Rectal smooth muscle tissue (tissue), 1 donor: ENCODE data around the gene CHL1.
"Not testable (repeated sequence)": the region's sequence is repeated elsewhere in the genome, so short reads cannot be mapped to it uniquely, and the experiment has no call there.

Experiments used
- H3K27ac ChIP-seq: one replicate; pipeline ENCODE4 v1.7.0; 2013; ENCODE audit warnings: low read depth, low read length, inconsistent platforms
- H3K27me3 ChIP-seq: one replicate; pipeline ENCODE4 v1.7.0; 2013; ENCODE audit warnings: low read length; ENCODE audit not compliant: control insufficient read depth, insufficient read depth
- H3K36me3 ChIP-seq: one replicate; pipeline ENCODE4 v1.7.0; 2013; ENCODE audit warnings: low read length; ENCODE audit not compliant: control insufficient read depth, insufficient read depth
- H3K4me1 ChIP-seq: one replicate; pipeline ENCODE4 v1.7.0; 2013; ENCODE audit warnings: low read length; ENCODE audit not compliant: control insufficient read depth, insufficient read depth
- H3K4me3 ChIP-seq: one replicate; pipeline ENCODE4 v1.7.0; 2013; ENCODE audit warnings: low read length
- H3K9ac ChIP-seq: one replicate; pipeline ENCODE4 v1.7.0; 2013; ENCODE audit warnings: low read length

Gene CHL1

GRCh38 chr3:359672-360071, 163.1 kb downstream of the CHL1 start:
- H3K27ac ChIP-seq: no peak overlapping the region
- H3K27me3 ChIP-seq: no peaks in the 10 kb centered on the region
- no peak overlapping the region for H3K4me3 ChIP-seq
- H3K4me1 ChIP-seq: peaks cover 12% of the 10 kb centered on the region
- no peaks in the 10 kb centered on the region for H3K36me3 ChIP-seq
- no peak overlapping the region for H3K9ac ChIP-seq

- H3K9ac ChIP-seq: no peak overlapping the region
- no peaks in the 10 kb centered on the region for H3K36me3 ChIP-seq
- H3K27me3 ChIP-seq: no peaks in the 10 kb centered on the region
- H3K4me1 ChIP-seq: peaks cover 2% of the 10 kb centered on the region
- no peak overlapping the region for H3K27ac ChIP-seq
- no peak overlapping the region for H3K4me3 ChIP-seq
Measured at GRCh38 chr3:362681-363338, 166.2 kb downstream of the CHL1 start.

GRCh38 chr3:364287-364686, 167.7 kb downstream of the CHL1 start:
- H3K27me3 ChIP-seq: no peaks in the 10 kb centered on the region
- no peaks in the 10 kb centered on the region for H3K36me3 ChIP-seq
- no peak overlapping the region for H3K9ac ChIP-seq
- no peak overlapping the region for H3K27ac ChIP-seq
- no peaks in the 10 kb centered on the region for H3K4me1 ChIP-seq
- H3K4me3 ChIP-seq: no peak overlapping the region

GRCh38 chr3:365268-365667, 168.7 kb downstream of the CHL1 start:
- H3K36me3 ChIP-seq: no peaks in the 10 kb centered on the region
- H3K9ac ChIP-seq: no peak overlapping the region
- no peaks in the 10 kb centered on the region for H3K27me3 ChIP-seq
- H3K4me3 ChIP-seq: no peak overlapping the region
- no peak overlapping the region for H3K27ac ChIP-seq
- H3K4me1 ChIP-seq: no peaks in the 10 kb centered on the region

GRCh38 chr3:366253-366652, 169.7 kb downstream of the CHL1 start:
- not testable (repeated sequence) for H3K27ac ChIP-seq

GRCh38 chr3:373193-373779, 176.7 kb downstream of the CHL1 start:
- no peaks in the 10 kb centered on the region for H3K4me1 ChIP-seq
- no peak overlapping the region for H3K4me3 ChIP-seq
- H3K27ac ChIP-seq: no peak overlapping the region
- H3K9ac ChIP-seq: no peak overlapping the region
- H3K27me3 ChIP-seq: no peaks in the 10 kb centered on the region
- H3K36me3 ChIP-seq: no peaks in the 10 kb centered on the region

More at GRCh38 chr3:366253-366652, 169.7 kb downstream of the CHL1 start:
- H3K4me3 ChIP-seq, H3K4me1 ChIP-seq, H3K9ac ChIP-seq, H3K36me3 ChIP-seq, H3K27me3 ChIP-seq: not testable (repeated sequence)

GRCh38 chr3:374459-374858, 177.9 kb downstream of the CHL1 start:
- Histone ChIP-seq H3K4me3 (no peak overlapping the region), H3K4me1 (no peaks in the 10 kb centered on the region), H3K9ac (no peak overlapping the region), H3K27ac (no peak overlapping the region), H3K27me3 (no peaks in the 10 kb centered on the region), H3K36me3 (no peaks in the 10 kb centered on the region)

GRCh38 chr3:377158-377561, 180.6 kb downstream of the CHL1 start:
- H3K4me3 ChIP-seq: no peak overlapping the region
- no peak overlapping the region for H3K27ac ChIP-seq
- no peak overlapping the region for H3K9ac ChIP-seq
- no peaks in the 10 kb centered on the region for H3K36me3 ChIP-seq
- no peaks in the 10 kb centered on the region for H3K27me3 ChIP-seq
- no peaks in the 10 kb centered on the region for H3K4me1 ChIP-seq

- Histone ChIP-seq H3K9ac (no peak overlapping the region), H3K36me3 (no peaks in the 10 kb centered on the region), H3K27me3 (no peaks in the 10 kb centered on the region), H3K27ac (no peak overlapping the region), H3K4me1 (no peaks in the 10 kb centered on the region), H3K4me3 (no peak overlapping the region)
Measured at GRCh38 chr3:380801-381200, 184.2 kb downstream of the CHL1 start.

- Histone ChIP-seq H3K36me3 (no peaks in the 10 kb centered on the region), H3K27ac (no peak overlapping the region), H3K4me3 (no peak overlapping the region), H3K4me1 (no peaks in the 10 kb centered on the region), H3K9ac (no peak overlapping the region), H3K27me3 (no peaks in the 10 kb centered on the region)
Measured at GRCh38 chr3:385151-385550, 188.6 kb downstream of the CHL1 start.

- Histone ChIP-seq H3K27ac (no peak overlapping the region), H3K36me3 (no peaks in the 10 kb centered on the region), H3K9ac (no peak overlapping the region), H3K27me3 (no peaks in the 10 kb centered on the region), H3K4me3 (no peak overlapping the region), H3K4me1 (no peaks in the 10 kb centered on the region)
Measured at GRCh38 chr3:394775-395174, 198.2 kb downstream of the CHL1 start.

GRCh38 chr3:396293-396692, 199.7 kb downstream of the CHL1 start:
- no peaks in the 10 kb centered on the region for H3K27me3 ChIP-seq
- H3K4me3 ChIP-seq: no peak overlapping the region
- H3K36me3 ChIP-seq: no peaks in the 10 kb centered on the region
- no peaks in the 10 kb centered on the region for H3K4me1 ChIP-seq
- no peak overlapping the region for H3K27ac ChIP-seq
- H3K9ac ChIP-seq: no peak overlapping the region

- no peaks in the 10 kb centered on the region for H3K4me1 ChIP-seq
- no peak overlapping the region for H3K9ac ChIP-seq
- no peak overlapping the region for H3K27ac ChIP-seq
- no peaks in the 10 kb centered on the region for H3K27me3 ChIP-seq
- no peak overlapping the region for H3K4me3 ChIP-seq
- no peaks in the 10 kb centered on the region for H3K36me3 ChIP-seq
Measured at GRCh38 chr3:399647-400046, 203.1 kb downstream of the CHL1 start.
